Measurements from ENCODE around the gene KLHL29. TPM values are rescaled to one million over a fixed set of nuclear protein-coding genes. Genes with fewer than 3 reads are reported as not detected.

Gene KLHL29
- total and polyA plus RNA-seq, 5 donors, result 1.7 to 4.0 (median 2.0) TPM

- ATAC-seq (peak; percentile 22 to 58), DNase-seq (peak in 2 of 3 donors; percentile 46 to 78)
- 72% methylated on average over 31 of the region's 31 CpGs for WGBS
- H3K27me3 ChIP-seq (ENCODE audit: control insufficient read depth, insufficient read depth), result no peaks in the 10 kb centered on the region
- H3K9me3 ChIP-seq (ENCODE audit: control insufficient read depth, low read length), result no peaks in the 10 kb centered on the region
- no peaks in the 10 kb centered on the region for H3K4me1 ChIP-seq (ENCODE audit: control insufficient read depth, insufficient read depth, low read length)
- H3K27ac ChIP-seq (ENCODE audit: low read length), result no peak overlapping the region
- no peak overlapping the region for H3K4me3 ChIP-seq (ENCODE audit: low read length)
- intact Hi-C loops (cut with DNase I), result no loop called here
Measured at GRCh38 chr2:23690421-23691105, 305.6 kb downstream of the KLHL29 start.

DNA sequence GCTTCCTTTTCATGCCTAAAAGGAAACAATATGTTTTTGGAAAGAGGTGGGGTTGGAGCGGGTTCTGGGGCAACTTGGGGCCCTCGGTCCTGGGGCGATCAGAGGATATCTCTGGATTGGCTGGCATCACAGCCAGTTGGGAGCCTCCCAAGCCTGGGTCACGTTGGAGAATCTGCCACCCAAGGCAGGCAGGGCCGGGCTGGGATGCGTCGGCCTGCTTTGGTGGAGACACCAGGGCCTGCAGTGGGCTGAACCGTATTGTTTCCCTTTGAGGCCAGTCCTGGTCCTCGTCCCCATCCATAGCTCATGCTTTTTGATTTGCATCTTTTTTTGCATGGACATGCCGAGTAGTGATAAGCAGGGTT is 306.1 kb downstream of the KLHL29 start:
- ATAC-seq, result peak in 1 of 2 donors; percentile 3
- Histone ChIP-seq H3K4me1 (ENCODE audit: control insufficient read depth, insufficient read depth, low read length) (no peaks in the 10 kb centered on the region), H3K4me3 (ENCODE audit: low read length) (no peak overlapping the region), H3K27me3 (ENCODE audit: control insufficient read depth, insufficient read depth) (no peaks in the 10 kb centered on the region), H3K9me3 (ENCODE audit: control insufficient read depth, low read length) (no peaks in the 10 kb centered on the region), H3K27ac (ENCODE audit: low read length) (no peak overlapping the region)
- no peak for DNase-seq
- intact Hi-C loops (cut with DNase I), result no loop called here
- 85% methylated on average over 10 of the region's 10 CpGs for WGBS

DNA sequence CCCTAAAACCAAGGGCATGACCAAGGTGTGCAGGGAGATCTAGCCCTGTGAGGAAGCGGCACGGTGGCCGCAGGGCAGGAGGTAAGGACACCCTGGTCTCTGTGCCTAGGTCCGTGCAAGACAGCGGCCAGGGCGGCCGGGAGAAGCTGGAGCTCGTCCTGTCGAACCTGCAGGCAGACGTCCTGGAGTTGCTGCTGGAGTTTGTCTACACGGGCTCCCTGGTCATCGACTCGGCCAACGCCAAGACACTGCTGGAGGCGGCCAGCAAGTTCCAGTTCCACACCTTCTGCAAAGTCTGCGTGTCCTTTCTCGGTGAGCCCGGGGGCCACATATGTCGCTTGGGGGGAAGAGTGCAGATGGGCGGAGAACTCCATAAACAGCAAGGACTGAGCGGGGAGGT is 306.6 kb downstream of the KLHL29 start:
- whole genome bisulfite sequencing, result 97% methylated on average over 21 of the region's 21 CpGs
- H3K4me1 ChIP-seq (ENCODE audit: control insufficient read depth, insufficient read depth, low read length), result no peaks in the 10 kb centered on the region
- ATAC-seq (no peak), DNase-seq (no peak)
- H3K4me3 ChIP-seq (ENCODE audit: low read length), result no peak overlapping the region
- H3K27ac ChIP-seq (ENCODE audit: low read length), result no peak overlapping the region
- H3K27me3 ChIP-seq (ENCODE audit: control insufficient read depth, insufficient read depth), result no peaks in the 10 kb centered on the region
- intact Hi-C loops (cut with DNase I), result no loop called here
- H3K9me3 ChIP-seq (ENCODE audit: control insufficient read depth, low read length), result no peaks in the 10 kb centered on the region

GRCh38 chr2:23692263-23692662 is 307.3 kb downstream of the KLHL29 start:
- DNase-seq, result no peak
- Histone ChIP-seq H3K4me1 (ENCODE audit: control insufficient read depth, insufficient read depth, low read length) (no peaks in the 10 kb centered on the region), H3K27ac (ENCODE audit: low read length) (no peak overlapping the region), H3K27me3 (ENCODE audit: control insufficient read depth, insufficient read depth) (no peaks in the 10 kb centered on the region), H3K9me3 (ENCODE audit: control insufficient read depth, low read length) (no peaks in the 10 kb centered on the region), H3K4me3 (ENCODE audit: low read length) (no peak overlapping the region)
- intact Hi-C loops (cut with DNase I), result no loop called here
- 97% methylated on average over 14 of the region's 14 CpGs for WGBS
- ATAC-seq, result no peak

DNA sequence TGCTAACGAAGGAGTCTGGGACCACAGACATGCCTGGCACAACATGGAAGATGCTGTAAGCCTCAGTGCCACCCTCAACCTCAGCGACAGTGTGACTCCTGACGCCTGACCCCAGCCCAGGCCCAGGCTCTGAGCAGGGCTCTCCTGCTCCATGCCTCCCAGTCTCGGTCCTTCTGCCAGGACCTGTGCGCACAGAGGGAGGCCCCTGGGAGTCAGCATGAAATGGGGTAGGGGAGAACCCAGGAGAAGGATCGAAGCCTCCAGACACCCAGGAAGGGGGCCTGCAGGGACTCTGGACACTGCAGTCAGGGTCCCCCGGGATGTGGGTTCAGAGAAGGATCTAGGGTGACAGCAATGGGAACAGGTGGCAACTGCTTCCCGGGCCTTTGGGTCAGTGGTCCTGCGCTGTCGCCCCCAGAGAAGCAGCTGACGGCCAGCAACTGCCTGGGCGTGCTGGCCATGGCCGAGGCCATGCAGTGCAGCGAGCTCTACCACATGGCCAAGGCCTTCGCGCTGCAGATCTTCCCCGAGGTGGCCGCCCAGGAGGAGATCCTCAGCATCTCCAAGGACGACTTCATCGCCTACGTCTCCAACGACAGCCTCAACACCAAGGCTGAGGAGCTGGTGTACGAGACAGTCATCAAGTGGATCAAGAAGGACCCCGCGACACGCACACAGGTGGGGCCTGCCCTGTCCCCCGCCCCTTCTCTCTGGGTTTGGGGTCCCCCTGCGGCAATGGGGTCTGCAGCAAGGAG is 308.0 kb downstream of the KLHL29 start:
- no peaks in the 10 kb centered on the region for H3K9me3 ChIP-seq (ENCODE audit: control insufficient read depth, low read length)
- no peak overlapping the region for H3K27ac ChIP-seq (ENCODE audit: low read length)
- no peaks in the 10 kb centered on the region for H3K27me3 ChIP-seq (ENCODE audit: control insufficient read depth, insufficient read depth)
- ATAC-seq (no peak), DNase-seq (no peak)
- no peaks in the 10 kb centered on the region for H3K4me1 ChIP-seq (ENCODE audit: control insufficient read depth, insufficient read depth, low read length)
- intact Hi-C loops (cut with DNase I), result no loop called here
- H3K4me3 ChIP-seq (ENCODE audit: low read length), result no peak overlapping the region
- WGBS, result 97% methylated on average over 28 of the region's 28 CpGs

DNA sequence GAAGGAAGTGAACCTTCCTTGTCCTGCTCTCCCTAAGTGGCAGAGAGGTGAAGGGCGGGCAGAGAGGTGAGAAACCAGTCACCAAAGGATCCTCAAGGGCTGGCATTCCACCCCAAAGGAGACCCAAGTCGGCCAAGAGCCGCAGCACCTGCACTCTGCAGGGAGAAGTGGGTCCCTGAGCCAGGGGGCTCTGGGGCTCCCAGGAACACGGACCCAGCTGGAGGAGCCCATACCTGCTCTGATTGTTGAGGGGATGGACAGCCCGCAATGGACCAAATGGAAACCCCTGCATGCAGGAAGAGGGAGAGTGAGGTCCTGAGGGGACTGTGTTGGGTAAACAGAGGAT is 308.6 kb downstream of the KLHL29 start:
- H3K4me1 ChIP-seq (ENCODE audit: control insufficient read depth, insufficient read depth, low read length), result no peaks in the 10 kb centered on the region
- intact Hi-C loops (cut with DNase I), result no loop called here
- H3K4me3 ChIP-seq (ENCODE audit: low read length), result no peak overlapping the region
- no peak for ATAC-seq
- no peaks in the 10 kb centered on the region for H3K27me3 ChIP-seq (ENCODE audit: control insufficient read depth, insufficient read depth)
- no peak overlapping the region for H3K27ac ChIP-seq (ENCODE audit: low read length)
- H3K9me3 ChIP-seq (ENCODE audit: control insufficient read depth, low read length), result no peaks in the 10 kb centered on the region
- DNase-seq, result no peak
- 96% methylated on average over 5 of the region's 5 CpGs for WGBS

- H3K27me3 ChIP-seq (ENCODE audit: control insufficient read depth, insufficient read depth), result no peaks in the 10 kb centered on the region
- H3K4me1 ChIP-seq (ENCODE audit: control insufficient read depth, insufficient read depth, low read length), result no peaks in the 10 kb centered on the region
- DNase-seq (no peak), ATAC-seq (no peak)
- H3K9me3 ChIP-seq (ENCODE audit: control insufficient read depth, low read length), result no peaks in the 10 kb centered on the region
- no peak overlapping the region for H3K27ac ChIP-seq (ENCODE audit: low read length)
- no peak overlapping the region for H3K4me3 ChIP-seq (ENCODE audit: low read length)
- 83% methylated on average over 21 of the region's 21 CpGs for WGBS
- intact Hi-C loops (cut with DNase I), result no loop called here
Measured at GRCh38 chr2:23694058-23695045, 309.4 kb downstream of the KLHL29 start.

- Histone ChIP-seq H3K27me3 (ENCODE audit: control insufficient read depth, insufficient read depth) (no peaks in the 10 kb centered on the region), H3K4me1 (ENCODE audit: control insufficient read depth, insufficient read depth, low read length) (no peaks in the 10 kb centered on the region), H3K27ac (ENCODE audit: low read length) (no peak overlapping the region), H3K9me3 (ENCODE audit: control insufficient read depth, low read length) (no peaks in the 10 kb centered on the region), H3K4me3 (ENCODE audit: low read length) (no peak overlapping the region)
- intact Hi-C loops (cut with DNase I), result no loop called here
- ATAC-seq, result no peak
- DNase-seq, result no peak
- 96% methylated on average over 24 of the region's 24 CpGs for WGBS
Measured at GRCh38 chr2:23695214-23695889, 310.4 kb downstream of the KLHL29 start.

GRCh38 chr2:23695890-23696751 is 311.1 kb downstream of the KLHL29 start:
- ATAC-seq, result no peak
- no peak overlapping the region for H3K27ac ChIP-seq (ENCODE audit: low read length)
- intact Hi-C loops (cut with DNase I), result no loop called here
- 93% methylated on average over 32 of the region's 32 CpGs for WGBS
- no peaks in the 10 kb centered on the region for H3K4me1 ChIP-seq (ENCODE audit: control insufficient read depth, insufficient read depth, low read length)
- DNase-seq, result no peak
- H3K4me3 ChIP-seq (ENCODE audit: low read length), result no peak overlapping the region
- H3K27me3 ChIP-seq (ENCODE audit: control insufficient read depth, insufficient read depth), result no peaks in the 10 kb centered on the region
- H3K9me3 ChIP-seq (ENCODE audit: control insufficient read depth, low read length), result no peaks in the 10 kb centered on the region

DNA sequence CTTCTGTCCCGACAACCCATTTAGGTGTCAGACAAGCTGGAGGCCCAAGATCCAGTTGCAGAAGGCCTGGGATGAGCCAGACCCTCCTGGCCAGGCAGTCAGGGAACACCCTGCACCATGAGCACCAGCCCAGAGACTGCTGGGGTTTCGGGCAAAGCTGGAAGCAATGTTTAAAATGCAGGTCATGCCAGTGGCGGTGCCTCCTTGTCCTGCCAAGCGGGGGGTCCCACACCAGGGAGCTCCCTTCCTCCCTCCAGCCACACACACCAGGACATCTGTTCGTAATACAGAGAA is 311.7 kb downstream of the KLHL29 start:
- no peak for ATAC-seq
- no peak overlapping the region for H3K4me3 ChIP-seq (ENCODE audit: low read length)
- no peak for DNase-seq
- H3K4me1 ChIP-seq (ENCODE audit: control insufficient read depth, insufficient read depth, low read length), result no peaks in the 10 kb centered on the region
- no peaks in the 10 kb centered on the region for H3K9me3 ChIP-seq (ENCODE audit: control insufficient read depth, low read length)
- 91% methylated on average over 5 of the region's 5 CpGs for WGBS
- no peaks in the 10 kb centered on the region for H3K27me3 ChIP-seq (ENCODE audit: control insufficient read depth, insufficient read depth)
- intact Hi-C loops (cut with DNase I), result no loop called here
- H3K27ac ChIP-seq (ENCODE audit: low read length), result no peak overlapping the region
